Measurements from ENCODE around the gene KRTAP9-7.
"Not testable (repeated sequence)": the region's sequence is repeated elsewhere in the genome, so short reads cannot be mapped to it uniquely, and the experiment has no call there.

Gene KRTAP9-7

DNA sequence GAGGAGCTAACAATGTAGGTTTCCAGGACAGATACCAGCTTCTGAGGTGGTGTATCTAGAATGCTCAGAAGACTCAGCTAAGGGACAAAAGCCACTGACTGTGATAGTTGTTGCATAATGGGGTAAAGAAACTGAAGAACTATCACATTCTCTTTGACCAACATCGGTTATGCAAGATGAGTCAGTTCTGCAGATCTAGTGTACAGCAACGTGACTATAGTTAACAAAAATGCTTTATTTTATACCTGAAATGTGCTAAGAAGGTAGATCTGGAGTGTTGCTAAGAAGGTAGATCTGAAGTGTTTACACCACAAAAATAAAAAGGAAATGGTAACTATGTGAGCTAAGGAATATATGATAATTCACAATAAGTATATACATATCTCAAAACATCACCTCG lies 7.8 kb upstream of the KRTAP9-7 start:
- no peak overlapping the region for H3K27ac ChIP-seq
- TF ChIP-seq, protein P1, sequence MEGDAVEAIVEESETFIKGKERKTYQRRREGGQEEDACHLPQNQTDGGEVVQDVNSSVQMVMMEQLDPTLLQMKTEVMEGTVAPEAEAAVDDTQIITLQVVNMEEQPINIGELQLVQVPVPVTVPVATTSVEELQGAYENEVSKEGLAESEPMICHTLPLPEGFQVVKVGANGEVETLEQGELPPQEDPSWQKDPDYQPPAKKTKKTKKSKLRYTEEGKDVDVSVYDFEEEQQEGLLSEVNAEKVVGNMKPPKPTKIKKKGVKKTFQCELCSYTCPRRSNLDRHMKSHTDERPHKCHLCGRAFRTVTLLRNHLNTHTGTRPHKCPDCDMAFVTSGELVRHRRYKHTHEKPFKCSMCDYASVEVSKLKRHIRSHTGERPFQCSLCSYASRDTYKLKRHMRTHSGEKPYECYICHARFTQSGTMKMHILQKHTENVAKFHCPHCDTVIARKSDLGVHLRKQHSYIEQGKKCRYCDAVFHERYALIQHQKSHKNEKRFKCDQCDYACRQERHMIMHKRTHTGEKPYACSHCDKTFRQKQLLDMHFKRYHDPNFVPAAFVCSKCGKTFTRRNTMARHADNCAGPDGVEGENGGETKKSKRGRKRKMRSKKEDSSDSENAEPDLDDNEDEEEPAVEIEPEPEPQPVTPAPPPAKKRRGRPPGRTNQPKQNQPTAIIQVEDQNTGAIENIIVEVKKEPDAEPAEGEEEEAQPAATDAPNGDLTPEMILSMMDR (conservative IDR thresholded peaks at IDR 0.05), result no peak
- no peak for TF ChIP-seq ZFX (IDR thresholded peaks at IDR 0.05)

DNA sequence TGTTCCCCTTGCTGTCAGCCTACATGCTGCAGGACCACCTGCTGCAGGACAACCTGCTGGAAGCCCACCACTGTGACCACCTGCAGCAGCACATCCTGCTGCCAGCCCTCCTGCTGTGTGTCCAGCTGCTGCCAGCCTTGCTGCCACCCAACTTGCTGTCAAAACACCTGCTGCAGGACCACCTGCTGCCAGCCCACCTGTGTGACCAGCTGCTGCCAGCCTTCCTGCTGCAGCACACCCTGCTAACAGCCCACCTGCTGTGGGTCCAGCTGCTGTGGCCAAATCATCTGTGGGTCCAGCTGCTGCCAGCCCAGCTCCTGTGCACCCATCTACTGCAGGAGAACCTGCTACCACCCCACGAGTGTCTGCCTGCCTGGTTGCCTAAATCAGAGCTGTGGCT lies 4.2 kb upstream of the KRTAP9-7 start:
- H3K27ac ChIP-seq, result not testable (repeated sequence)

DNA sequence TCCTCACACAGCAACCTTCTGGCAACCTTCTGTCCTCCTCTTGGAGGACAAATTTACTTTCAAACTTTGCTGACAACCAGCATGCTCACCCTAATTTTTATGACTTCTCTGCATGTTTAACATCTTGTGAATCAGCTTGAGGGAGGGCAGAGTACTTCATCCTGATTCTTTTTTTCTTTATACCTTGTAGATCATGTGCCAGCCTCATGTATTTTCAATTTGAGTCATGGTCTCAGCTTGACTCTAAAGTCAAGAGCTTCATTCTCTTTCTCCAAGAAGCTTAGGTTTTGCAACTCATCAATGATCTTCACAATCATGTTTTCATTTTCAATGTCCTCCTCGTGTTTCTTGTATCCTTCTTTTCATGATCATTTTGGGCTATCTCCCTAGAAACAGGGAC lies 3.6 kb upstream of the KRTAP9-7 start:
- no peak for TF ChIP-seq ZFX (IDR thresholded peaks at IDR 0.05)
- TF ChIP-seq, protein P1 (conservative IDR thresholded peaks at IDR 0.05), result no peak

DNA sequence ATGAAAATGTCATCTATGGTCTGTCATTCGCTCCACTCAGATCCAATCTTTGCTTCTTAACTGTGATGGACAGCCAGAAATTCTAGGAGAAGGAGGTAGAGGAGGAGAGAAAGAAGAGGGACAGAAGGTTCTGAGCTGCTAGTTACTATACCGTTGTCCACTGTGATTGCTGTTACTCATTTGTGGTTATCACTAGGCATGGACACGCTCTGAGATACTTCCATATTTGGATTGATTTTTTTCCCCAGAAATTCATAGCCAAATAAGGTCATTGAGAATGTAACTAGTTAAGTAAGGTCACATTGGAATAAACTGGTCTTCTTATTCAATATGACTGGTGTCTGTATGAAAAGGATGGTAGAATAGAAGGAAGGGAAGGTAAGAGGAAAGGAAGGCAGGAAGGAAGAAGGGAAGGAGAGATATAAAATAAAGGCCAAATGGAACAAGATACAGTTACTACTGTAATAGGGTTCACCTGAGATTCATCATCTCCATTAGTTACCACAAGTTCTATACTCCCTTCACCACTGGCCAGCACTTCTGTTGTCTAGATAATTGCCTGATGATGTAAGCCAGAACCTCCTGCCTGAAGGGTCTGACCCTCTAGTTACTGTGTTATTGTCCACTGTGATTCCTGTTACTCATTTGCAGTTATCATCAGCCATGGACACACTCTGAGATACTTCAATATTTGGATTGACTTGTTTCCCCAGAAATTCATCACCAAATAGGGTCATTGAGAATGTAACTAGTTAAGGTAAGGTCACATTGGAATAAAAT lies 2.9 kb downstream of the KRTAP9-7 start:
- TF ChIP-seq ZFX (IDR thresholded peaks at IDR 0.05), result no peak
- TF ChIP-seq, protein P1 (conservative IDR thresholded peaks at IDR 0.05), result no peak
- H3K27ac ChIP-seq, result no peak overlapping the region

More for the DNA sequence above, 3.6 kb upstream of the KRTAP9-7 start:
- H3K27ac ChIP-seq, result no peak overlapping the region

DNA sequence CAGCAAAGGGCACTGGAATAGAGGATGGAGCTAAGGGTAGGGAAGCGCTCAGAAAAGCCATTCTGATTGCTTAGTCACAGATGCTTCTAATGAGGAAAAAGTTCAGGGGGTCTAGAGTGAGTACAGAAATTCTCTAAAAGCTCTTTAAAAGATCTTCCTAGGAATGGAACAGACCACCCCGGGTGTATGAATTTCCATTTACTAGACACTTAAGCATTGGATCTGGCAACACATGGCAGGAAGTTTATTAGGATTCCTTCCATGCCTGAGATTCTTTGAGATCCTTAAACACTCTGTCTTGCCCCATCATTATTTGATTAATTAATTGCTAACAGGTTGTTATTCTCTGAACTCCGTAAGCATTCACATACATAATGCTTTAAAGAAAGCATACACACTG lies 8.5 kb downstream of the KRTAP9-7 start:
- no peak overlapping the region for H3K27ac ChIP-seq
- TF ChIP-seq, protein P1 (conservative IDR thresholded peaks at IDR 0.05), result no peak
- TF ChIP-seq ZFX (IDR thresholded peaks at IDR 0.05), result no peak

DNA sequence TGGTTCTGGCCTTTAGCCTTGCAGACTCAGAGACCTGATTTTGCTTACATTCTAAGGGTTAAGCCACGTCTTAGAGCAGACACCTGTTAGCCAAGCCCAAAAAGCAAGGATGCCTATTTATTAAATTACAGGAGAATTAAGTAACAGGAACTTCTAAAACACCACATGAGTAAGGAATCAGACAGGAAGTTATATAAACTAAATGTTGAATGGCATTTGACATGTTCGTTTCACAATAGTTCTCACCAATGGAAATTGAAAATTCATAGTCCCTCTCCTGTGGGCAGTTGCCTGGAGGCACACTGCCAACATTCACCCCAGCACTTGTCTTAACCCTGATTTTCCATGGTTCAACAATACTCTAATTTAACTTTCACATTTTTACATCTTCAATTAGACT lies 9.0 kb downstream of the KRTAP9-7 start:
- H3K27ac ChIP-seq, result no peak overlapping the region
- TF ChIP-seq, protein P1 (conservative IDR thresholded peaks at IDR 0.05), result no peak

DNA sequence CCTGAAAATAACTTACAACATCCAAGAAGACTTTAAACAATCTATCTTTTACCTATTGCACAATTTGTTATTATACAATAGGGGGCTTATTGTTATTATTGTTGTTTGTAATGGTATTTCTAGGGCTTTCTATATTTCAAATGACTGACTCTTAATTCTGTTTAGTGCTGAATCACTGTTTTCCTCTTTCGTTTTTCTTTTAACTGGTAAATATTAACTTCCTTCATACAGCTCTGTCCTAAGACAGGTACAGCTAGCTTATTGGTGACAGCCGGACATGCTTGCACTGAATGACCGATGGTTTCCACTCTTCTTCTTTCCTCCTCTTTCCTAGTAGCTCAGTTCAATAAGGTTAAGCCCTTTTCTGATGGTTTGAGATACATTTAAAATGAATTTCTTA lies 11.6 kb downstream of the KRTAP9-7 start:
- TF ChIP-seq ZFX (IDR thresholded peaks at IDR 0.05), result no peak
- TF ChIP-seq, protein P1 (conservative IDR thresholded peaks at IDR 0.05), result no peak
- H3K27ac ChIP-seq, result no peak overlapping the region

DNA sequence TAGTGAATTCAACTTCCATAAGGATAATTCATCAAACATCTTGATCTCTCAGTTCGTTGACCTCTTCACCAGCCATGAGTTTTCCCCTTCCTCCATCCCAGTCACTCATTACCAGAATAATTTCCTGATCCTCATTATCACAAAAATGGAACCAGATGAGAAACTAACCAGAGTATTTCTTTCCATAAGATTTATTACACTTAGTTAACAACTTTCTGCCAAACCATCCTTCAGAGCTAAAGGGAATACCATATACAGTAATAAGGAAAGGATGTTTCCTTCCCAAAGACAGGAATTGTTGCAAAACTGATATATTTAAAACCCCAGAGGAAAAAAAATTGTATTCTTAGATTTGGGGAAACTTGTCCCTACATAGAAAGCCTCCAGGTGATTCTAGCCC lies 18.5 kb downstream of the KRTAP9-7 start:
- no peak overlapping the region for H3K27ac ChIP-seq
- no peak for TF ChIP-seq ZFX (IDR thresholded peaks at IDR 0.05)
- TF ChIP-seq, protein P1 (conservative IDR thresholded peaks at IDR 0.05), result no peak

Measured in C4-2B (cell line).